HL-60 (cell line): ENCODE data around the gene CAMTA1.
A peak's percentile ranks its signal among the peaks of the same experiment; 100 is the strongest.

ENCODE experiments used
- DNase-seq, 2 experiments: peaks; one replicate each; pipeline ENCODE4 v3.0.0-alpha.2; 2010 to 2020; ENCODE audit warnings: low read depth in 1 of 2, low spot score in 1 of 2
- H3K27ac ChIP-seq: fragments of 250-450 bp; sonication (Bioruptor Pico); replicated peaks from 2 replicates; pipeline ENCODE4 v1.5.1; 2020; ENCODE audit warnings: mild to moderate bottlenecking, moderate library complexity
- H3K27me3 ChIP-seq: fragments of 250-450 bp; sonication (Bioruptor Pico); 2 replicates; pipeline ENCODE4 v1.5.1; 2021; ENCODE audit warnings: mild to moderate bottlenecking, moderate library complexity; ENCODE audit not compliant: insufficient read depth, poor library complexity, severe bottlenecking
- H3K4me3 ChIP-seq: replicated peaks from 2 replicates; pipeline ENCODE4 v1.5.1; 2011; ENCODE audit warnings: mild to moderate bottlenecking, control low read depth, low read length; ENCODE audit not compliant: insufficient read depth
- CTCF ChIP-seq: IDR thresholded peaks from one replicate; pipeline ENCODE4 v1.5.1; 2011; ENCODE audit warnings: low read length, control low read depth, inconsistent platforms; ENCODE audit not compliant: insufficient read depth
- GABPA ChIP-seq: IDR thresholded peaks from 2 replicates; pipeline ENCODE4 v1.6.1; 2012; ENCODE audit warnings: low read depth
- POLR2AphosphoS5 ChIP-seq: IDR thresholded peaks from 2 replicates; pipeline ENCODE4 v1.6.1; 2012; ENCODE audit warnings: low read depth
- REST ChIP-seq: IDR thresholded peaks from 2 replicates; pipeline ENCODE4 v1.6.1; 2012; ENCODE audit warnings: low read depth; ENCODE audit not compliant: insufficient replicate concordance
- SPI1 ChIP-seq: IDR thresholded peaks from 2 replicates; pipeline ENCODE4 v1.6.1; 2012; ENCODE audit warnings: low read depth, mild to moderate bottlenecking, borderline replicate concordance

The CAMTA1 gene

GRCh38 chr1:7290971-7291970, 506.0 kb downstream of the CAMTA1 start:
- Histone ChIP-seq H3K27ac (no peak overlapping the region), H3K4me3 (no peak overlapping the region), H3K27me3 (no peaks in the 10 kb centered on the region)
- no peak for TF ChIP-seq GABPA
- peak; percentile 59 for TF ChIP-seq SPI1
- TF ChIP-seq POLR2AphosphoS5, result no peak
- TF ChIP-seq REST, result no peak
- peak in 1 of 2 experiments; percentile 0 for DNase-seq

GRCh38 chr1:7292036-7292681, 506.9 kb downstream of the CAMTA1 start:
- DNase-seq, result no peak
- TF ChIP-seq CTCF, result no peak
- TF ChIP-seq POLR2AphosphoS5, result no peak
- TF ChIP-seq GABPA, result no peak
- no peak for TF ChIP-seq REST
- no peak for TF ChIP-seq SPI1
- no peak overlapping the region for H3K27ac ChIP-seq
- no peaks in the 10 kb centered on the region for H3K27me3 ChIP-seq
- no peak overlapping the region for H3K4me3 ChIP-seq

- no peak overlapping the region for H3K4me3 ChIP-seq
- no peak for TF ChIP-seq SPI1
- no peak for TF ChIP-seq POLR2AphosphoS5
- TF ChIP-seq CTCF, result no peak
- no peak for TF ChIP-seq REST
- no peaks in the 10 kb centered on the region for H3K27me3 ChIP-seq
- H3K27ac ChIP-seq, result no peak overlapping the region
- DNase-seq, result no peak
Measured at GRCh38 chr1:7292714-7293419, 507.6 kb downstream of the CAMTA1 start.
